HG03060 (cell line): ENCODE data around the gene PTPN18.
"Not testable (repeated sequence)": the region's sequence is repeated elsewhere in the genome, so short reads cannot be mapped to it uniquely, and the experiment has no call there.

ENCODE experiments used
- ATAC-seq: cut with Tn5 transposase; IDR thresholded peaks from one replicate; pipeline ENCODE4 v1.9.1; 2021; ENCODE audit warnings: low read depth, moderate number of reproducible peaks; ENCODE audit not compliant: unreplicated experiment

Gene PTPN18

DNA sequence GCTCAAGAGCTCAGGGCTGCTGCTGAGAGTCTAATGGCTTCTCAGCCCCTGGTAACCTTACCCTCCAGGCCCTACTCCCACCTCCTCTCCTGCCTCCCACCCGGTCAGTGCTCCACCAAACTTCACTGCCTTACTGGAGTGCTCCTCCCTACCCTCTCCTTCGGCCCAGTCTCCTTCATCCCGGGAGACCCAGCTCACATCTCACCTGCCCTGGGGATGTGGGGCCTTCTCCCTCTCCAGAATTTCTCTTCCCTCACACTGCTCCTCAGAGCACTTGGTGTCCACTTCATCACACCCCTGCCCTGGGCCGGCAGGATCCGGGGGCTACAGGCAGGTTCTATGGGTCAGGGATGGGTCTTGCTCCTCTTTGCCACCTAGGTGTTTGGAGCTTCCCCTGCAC, 21.6 kb downstream of the PTPN18 start:
- no peak for ATAC-seq

DNA sequence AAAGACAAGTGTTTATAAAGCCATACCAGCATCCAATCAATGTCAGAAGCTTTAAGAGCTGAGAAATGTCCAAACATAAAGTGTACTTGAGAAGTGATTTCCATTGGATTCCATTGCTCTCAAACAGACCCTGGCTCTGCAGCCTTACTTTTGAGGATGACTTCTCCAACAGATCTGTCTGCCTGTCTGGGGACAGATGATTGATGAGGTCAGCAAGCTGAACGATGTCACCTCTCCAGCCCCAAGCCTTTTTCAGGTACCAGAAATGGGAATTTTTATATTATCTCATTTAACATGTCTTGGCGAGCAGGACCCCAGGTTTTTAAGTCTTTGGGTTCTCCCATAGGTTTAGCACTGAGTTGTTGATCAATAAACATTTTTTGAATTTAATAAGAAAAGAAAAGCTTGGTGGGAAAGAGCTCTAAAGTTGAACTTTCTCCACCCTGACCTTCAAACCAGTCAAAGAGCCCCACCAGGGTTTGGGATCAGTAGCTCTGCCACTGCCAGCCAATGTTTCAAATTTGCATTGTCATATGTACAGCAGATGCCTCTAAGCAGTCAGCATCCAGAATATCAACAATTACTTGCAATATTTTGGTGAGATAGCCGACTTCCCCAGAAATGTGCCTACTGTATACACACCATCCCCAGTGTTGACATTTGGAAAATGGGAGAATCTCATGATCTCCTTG, 22.5 kb downstream of the PTPN18 start:
- no peak for ATAC-seq

DNA sequence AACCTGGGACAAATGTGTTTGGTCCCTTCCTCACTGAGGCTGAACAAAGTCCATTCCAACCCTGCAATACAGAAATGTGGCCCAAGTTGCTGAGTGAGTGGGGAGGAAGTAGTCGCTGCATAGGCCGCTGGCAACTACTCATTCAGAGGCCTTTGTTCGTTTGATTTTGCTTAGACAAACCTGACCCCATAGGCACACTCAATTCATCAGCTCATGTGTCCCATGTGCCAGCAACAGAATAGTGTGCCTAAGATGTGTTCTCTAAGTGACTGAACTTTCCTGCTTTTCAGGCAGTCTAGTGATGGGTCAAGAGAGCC, 23.0 kb downstream of the PTPN18 start:
- no peak for ATAC-seq

DNA sequence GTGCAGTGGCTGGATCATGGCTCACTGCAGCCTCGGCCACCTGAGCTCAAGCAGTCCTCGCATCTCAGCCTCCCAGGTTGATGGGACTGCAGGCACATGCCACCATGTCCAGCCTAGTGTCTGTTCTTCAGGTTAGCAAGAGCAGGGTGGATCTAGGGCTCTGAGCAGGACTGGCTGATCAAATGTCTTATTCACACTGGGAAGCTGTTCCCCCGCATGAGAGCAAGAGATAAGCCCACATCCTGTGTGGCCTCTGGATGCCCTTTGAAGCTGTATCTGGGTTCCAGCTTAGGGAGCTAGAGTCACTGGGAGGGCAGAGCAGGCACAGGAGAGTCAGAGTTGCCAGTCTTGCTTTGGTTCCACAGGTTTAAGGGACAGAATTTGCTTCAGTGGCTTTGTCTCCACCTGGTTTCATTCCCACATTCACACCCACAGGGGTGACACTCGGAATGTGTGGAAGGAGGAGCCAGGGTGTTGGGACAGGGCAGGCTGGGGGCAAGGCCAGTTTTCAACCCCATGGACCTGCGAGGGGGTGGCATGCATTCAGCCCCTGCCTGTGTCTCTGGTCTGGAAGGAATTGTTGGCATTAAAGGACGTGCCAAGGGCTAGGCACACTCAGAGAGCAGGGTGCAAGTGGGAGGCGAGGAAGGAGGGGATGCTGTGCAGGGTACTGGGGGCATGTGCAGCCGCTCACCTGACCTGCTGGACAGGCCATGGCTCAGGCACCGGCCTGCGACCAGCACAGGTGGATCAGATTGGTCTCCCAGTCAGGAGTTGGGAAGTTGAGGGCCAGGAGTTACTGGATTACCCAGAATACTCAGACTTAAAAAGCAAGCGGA, 24.5 kb downstream of the PTPN18 start:
- ATAC-seq: no peak

DNA sequence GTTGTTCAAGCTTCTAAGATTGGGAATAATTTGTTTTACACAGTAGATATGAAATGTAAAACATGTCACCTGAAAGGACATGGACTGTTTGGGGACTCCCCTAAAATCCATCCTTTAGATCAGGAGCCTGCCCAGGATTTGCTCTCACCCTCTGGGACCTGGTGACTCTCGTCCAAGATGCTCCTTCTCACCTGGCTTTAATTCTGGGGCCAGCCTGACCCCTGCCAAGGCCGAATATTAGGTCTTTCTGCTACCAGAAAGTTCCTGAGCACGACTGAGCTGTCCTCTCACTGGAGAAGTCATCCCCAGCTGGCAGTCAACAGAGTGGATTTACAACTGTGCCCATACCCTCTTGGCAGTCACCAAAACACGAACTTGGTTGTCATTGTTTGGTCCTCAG, 25.3 kb downstream of the PTPN18 start:
- ATAC-seq: no peak

DNA sequence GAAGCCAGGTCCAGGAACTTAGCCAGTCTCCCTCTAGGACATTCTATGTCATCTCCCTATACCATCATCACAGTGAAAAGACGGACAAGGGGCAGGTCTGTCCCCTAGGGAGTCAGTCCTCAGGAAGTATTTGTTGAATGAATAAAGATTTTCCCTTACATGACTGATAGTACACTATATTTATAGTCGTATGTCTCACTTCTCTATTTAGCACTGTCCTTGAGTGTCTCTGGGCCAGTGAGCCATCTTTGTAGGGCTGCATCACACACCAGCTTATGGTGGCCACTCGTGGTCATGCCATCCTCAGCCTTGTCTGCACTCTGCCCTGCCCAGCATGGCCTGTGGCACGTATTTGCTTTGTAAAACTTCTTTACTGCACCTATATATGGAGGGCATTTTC, 25.8 kb downstream of the PTPN18 start:
- ATAC-seq: no peak

DNA sequence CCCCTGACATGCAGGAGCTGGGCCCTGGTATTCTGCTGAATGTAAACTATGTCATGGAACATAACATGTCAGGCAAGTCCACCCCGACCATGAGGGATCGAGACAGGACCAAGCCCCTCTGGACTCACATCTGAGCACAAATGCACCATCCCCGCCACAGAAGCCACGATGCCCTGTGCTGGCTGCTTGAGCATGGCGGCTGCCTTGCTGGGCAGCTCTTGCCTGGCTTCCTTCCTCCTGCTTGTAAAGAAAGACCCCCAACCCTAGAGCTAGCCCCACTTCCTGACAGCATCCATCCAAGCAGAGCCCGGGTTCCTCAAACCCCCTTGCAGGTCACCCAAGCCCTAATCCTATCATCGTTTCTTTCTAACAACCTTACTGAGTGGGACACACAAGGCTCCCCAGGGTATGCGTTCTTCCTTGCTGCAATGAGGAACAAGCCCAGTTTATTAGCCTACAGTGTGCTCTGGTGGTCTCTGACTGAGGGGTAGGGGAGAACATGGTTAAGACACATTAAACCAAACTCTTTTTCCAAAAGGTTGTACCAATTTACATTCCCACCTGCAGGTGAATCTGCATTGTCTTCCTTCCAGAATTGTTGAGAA, 26.6 kb downstream of the PTPN18 start:
- ATAC-seq: no peak

DNA sequence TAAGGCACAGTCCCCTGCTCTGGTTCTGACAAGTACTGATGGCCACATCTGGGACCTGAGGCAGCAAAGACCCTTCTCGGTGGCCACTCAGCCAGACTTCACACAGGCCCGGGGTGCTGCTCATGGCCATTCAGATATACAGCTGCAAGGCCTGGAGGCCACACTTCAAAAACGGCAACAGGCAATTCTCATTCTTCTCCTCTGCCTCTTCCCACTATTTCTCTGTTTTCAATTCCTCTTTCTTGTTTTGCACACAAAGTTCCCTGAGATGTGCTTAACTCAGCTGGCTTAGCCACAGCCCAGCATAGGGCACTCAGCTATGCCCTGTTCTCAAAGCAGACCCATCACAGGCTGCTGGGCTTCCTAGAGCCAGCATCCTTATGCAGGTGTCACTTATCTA, 29.9 kb downstream of the PTPN18 start:
- no peak for ATAC-seq

DNA sequence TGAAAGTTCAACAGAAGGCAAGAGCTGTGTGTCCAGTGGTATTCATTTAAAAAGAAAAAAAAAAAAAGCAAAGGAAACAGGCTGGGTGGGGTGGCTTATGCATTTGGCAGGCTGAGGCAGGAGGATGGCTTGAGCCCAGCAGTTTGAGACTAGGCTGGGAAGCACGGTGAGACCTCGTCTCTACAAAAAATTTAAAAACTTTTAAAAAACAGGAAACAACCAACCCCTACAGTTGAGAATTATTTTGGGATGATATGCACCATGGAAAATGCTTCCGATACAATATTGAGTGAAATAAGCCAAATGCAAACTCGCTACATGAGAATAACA, 31.2 kb downstream of the PTPN18 start:
- ATAC-seq: no peak

DNA sequence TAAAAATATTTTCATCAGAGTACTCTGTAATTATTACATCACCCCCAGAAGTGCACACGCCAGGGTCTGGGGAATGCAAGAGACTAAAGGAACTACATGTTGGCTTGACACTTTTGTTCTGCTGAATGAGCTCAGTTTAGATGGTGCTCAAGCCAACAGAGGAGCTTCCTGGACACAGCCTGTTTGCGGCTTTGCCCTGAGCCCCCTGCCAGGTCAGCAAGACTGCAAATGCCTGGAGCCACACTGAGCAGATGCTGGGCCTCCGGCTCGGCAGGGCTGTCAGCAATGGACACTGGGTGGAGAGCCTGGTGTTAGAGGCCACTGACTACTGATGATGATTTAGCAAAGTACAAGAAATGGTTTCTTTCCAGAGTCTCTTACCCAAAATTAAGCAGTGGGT, 31.9 kb downstream of the PTPN18 start:
- no peak for ATAC-seq

DNA sequence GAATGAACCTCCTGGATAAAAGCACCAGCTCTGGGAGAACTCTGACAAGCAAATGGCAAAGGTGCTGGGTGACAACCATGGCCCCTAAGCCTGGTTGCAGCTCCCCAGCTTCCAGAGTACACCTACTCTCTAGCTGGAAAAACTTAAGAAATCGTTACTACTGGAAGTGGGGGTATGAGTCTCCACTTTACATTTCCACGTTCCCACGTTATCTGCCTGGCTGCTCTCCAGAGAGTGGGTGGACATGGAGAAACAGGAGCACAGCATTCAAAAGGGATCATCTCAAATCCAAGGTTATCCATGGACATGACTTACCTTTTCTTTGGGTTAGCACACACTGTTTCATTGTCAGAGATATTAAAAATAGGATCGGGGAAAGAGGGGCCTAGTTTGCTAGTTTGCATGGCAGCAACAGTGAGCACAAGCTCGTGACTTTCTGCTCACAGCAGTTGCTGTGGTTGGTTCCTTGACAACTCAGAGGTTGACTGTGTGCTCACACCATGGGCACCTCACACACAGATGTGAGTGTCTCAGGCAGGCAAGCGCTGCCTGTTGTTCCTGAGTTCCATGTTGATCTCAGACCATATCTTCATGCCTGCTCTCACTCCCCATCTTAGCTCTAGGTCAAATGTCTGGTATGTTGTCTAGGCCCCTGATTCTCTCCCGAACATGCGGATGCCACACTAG, 32.5 kb downstream of the PTPN18 start:
- ATAC-seq: no peak

DNA sequence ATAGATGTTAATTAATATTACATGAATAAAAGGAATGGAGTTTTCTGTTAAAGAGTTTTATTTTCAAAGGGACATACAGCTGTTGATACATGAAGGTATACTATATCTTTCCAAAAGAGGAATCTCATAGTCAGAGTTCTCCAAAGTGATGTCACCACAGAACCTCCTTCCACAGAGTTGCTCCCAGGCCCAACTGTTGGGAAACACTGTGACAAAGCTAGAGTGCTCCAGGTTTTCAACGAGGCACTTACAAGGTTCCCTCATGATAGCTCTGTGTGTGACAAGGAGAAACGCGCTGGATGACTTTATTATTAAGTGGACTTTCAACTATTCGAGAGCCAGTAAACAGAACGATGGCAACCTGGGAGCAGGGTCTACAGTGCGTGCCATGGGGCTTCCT, 33.5 kb downstream of the PTPN18 start:
- ATAC-seq: no peak

DNA sequence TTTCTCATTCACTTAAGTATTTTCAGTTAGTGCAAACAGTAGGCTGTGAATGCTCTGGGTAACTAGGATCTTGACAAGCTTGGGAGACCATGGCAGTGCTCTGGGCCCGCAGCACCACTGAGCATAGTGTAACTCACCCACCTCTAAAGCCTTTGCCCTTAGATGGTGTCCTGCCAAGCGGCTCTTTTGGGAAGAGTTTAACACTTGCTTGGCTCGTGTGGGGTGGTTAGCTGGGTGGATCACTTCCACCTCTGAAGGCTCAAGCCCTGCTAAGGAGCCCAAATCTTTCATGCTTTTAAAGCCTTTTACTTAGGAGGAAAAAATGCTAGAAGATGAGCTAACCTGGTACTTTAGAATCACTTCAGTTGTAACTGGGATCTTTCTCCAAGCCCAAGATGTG, 33.9 kb downstream of the PTPN18 start:
- no peak for ATAC-seq

DNA sequence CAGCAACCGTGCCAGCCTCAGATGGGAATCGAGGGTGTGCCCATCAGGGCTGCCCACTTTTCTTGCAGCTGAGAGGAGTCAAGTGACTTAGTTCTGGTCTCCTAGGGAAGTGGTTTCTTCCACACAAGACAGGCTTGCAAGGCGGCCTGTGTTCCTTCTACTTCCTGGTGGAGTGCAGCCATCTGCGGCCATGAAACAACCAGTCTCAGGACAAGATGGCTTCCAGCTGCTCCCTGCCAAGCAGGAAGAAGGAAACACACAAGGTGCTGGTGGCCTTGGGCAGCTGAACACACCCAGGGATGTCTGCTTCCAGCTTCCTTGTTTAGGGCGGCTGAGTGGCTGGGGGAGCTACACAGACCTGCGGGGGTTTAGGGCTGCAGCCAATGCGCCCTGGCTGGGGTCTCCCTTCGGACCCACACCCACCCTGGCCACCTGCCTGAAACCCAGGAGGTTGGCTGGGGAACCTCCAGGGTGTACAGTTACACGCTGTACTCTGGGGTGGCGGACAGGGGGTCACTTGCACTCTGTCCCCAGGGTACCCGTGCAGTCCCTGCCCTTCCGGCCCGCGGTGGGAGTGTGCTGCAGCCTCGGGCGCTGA, 34.7 kb downstream of the PTPN18 start:
- peak; percentile 1 for ATAC-seq

DNA sequence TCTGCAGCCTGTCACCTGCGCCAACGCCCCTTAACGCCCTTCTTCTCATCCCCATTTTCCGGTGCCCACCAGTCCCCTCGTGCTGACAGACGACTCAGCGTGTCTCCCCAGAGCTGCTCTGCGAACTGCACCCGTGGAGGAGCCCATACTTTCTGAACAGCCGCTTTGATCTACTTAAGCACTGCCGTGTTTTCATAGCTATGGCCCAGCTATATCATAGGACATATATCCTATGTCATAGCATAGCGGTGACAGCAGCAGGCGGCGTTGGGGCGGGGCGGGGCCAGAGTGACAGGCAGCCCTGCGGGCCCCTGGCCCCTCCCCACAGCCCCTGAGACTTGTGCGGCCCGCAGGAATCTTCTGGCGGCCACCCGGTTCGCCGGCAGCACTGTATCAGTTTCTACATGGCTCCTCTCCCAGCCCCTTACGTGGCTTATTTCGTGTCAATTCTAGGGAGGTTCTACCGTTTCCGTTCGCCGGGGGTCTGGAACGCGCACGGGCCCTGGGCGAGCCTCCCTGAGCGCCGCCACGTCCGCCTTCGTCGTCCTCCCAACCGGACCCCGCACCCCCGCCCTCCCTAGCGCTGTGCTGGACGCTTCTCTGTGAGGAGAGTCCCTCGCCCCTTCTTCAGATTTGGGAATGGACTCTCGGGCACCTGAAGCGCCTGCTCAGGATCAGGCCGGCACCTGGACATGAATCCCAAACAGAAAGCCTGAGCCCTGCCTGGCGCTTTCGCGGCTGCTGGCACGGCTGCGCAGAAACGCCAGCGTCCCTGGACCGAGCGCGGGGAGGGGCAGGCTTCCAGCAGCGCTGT, 35.4 kb downstream of the PTPN18 start:
- ATAC-seq: peak; percentile 64

DNA sequence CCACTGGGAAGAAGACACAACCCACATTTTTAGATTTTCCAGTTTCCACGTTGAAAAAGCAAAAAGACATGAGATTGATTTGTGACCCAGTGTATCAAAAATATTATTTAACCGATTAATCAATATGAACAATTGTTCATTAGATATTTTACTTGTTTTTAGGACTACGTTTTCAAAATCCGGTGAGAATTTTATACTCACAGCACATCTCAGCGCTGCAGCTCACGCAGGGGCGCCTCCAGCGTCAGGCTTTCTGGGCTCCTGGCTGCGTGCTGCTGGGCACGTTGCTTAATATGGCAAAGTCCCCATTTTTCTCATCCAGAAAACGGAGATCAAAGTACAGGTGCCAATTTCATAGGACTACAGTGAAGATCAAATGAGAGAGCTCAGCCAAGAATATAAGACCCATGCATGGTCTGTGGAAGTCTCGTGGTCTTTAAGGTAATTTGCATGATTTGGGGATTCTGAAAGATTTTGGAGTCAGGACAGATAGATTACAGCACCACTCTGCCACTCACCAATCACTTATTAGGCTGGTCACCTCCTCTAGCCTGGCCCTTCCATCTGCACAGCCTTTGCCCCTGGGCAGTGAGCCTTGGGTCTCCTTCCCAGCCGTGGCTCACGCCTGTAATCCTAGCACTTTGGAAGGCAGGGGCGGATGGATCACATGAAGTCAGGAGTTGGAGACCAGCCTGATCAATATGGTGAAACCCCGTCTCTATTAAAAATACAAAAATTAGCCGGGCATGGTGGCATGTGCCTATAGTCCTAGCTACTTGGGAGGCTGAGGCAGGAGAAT, 36.2 kb downstream of the PTPN18 start:
- ATAC-seq: no peak

DNA sequence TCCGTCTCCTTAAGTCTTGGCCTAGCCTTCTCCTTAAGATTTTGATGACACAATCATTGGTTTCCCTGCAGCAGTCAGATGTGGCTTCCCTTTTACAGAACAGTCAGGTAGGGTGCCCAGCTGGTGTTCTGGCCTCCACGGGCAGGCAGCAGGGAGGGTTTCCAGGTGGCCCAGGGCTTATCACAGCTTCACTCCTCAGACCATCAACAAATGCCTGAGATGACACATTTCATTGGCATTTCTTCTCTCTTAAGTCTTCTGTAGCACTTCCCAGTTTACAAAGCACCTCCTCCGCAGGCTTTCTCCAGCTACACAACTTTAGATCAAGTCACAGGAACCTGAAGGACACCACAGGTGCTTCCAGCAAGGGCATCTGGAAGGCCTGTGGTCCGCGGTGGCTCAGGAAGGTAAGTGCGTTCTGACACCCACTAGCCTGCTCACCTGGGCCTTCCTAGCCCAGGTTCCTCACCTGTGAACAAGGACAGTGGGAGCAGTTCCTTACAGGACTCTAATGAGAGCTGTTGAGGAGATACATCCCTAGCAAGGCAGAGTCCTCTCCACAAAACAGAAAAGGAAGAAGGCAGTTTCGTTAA, 37.6 kb downstream of the PTPN18 start:
- ATAC-seq: no peak

DNA sequence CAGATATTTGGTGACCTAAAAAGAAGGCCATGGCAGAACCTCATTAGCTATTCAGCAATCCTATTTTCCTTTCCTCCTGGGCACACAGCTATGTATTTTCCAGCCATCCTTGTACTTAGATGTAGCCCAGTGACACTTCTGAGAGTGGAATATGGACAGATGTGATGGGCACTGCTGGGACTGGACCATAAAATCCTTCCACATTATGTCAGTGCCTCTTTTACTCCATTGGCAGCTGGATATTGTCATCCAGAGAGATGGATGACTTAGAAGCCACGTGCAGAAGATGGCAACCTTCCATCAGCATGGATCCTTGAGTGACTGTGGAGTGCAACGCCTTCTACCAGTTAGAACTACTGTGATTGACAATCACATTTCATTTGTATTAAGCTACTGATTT, 50.4 kb downstream of the PTPN18 start:
- ATAC-seq: not testable (repeated sequence)

DNA sequence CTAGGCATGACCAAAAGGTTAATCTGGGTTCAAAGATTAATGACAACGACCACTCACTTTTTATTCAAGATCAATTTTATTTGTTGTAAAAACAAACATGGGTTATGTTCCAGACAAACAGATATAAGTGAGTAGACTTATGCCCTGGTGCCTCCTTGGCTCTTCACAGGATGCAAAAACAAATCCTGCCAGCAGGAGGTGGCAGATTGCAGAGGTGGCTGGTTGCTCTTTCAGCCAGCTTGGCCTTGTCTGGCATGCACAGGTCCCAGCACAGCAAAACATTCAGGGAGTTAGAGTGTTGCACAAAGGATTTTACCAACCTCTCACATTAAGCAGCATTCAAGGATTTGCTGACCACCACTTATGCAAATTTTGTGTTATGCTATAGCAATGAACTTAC, 60.8 kb downstream of the PTPN18 start:
- ATAC-seq: not testable (repeated sequence)
